K562 (cell line): ENCODE results near the gene FCER2. TPM values are rescaled to one million over a fixed set of nuclear protein-coding genes. Genes with fewer than 3 reads are reported as not detected.

ENCODE experiments used
- CBX1 ChIP-seq: sonication (generic); IDR thresholded peaks from 2 replicates; pipeline ENCODE4 v1.6.1; 2016; ENCODE audit warnings: antibody characterized with exemption, low read depth, mild to moderate bottlenecking
- CEBPG ChIP-seq, 3 experiments: fragments of 200-800 bp in 1 of 3; sonication (Bioruptor generic) in 1 of 3; sonication (generic) in 1 of 3; formaldehyde crosslinking in 1 of 3; IDR thresholded peaks in 2 of 3; conservative IDR thresholded peaks in 1 of 3; 2 replicates each; pipeline versions ENCODE4 v1.6.1 to v1.8.0; 2016 to 2022; ENCODE audit warnings: missing compliant biosample characterization in 2 of 3, missing genetic modification characterization in 2 of 3, mild to moderate bottlenecking in 1 of 3, missing genetic modification reagents in 1 of 3
- HDAC8 ChIP-seq: fragments of 450-650 bp; IDR thresholded peaks from 2 replicates; pipeline ENCODE4 v1.6.1; 2016; ENCODE audit warnings: mild to moderate bottlenecking, missing genetic modification characterization, moderate library complexity, missing compliant biosample characterization
- NR3C1 ChIP-seq: sonication (generic); formaldehyde crosslinking; IDR thresholded peaks from 2 replicates; pipeline ENCODE4 v1.8.1; 2022; ENCODE audit warnings: missing genetic modification reagents
- PHF21A ChIP-seq: fragments of 450-650 bp; IDR thresholded peaks from 2 replicates; pipeline ENCODE4 v1.6.1; 2017; ENCODE audit warnings: low read depth, borderline replicate concordance
- TRIM24 ChIP-seq, 2 experiments: fragments of 450-650 bp; IDR thresholded peaks; 2 replicates each; pipeline ENCODE4 v1.6.1; 2016
- XRCC5 ChIP-seq: fragments of 200-400 bp; formaldehyde crosslinking; IDR thresholded peaks from 2 replicates; pipeline ENCODE4 v1.6.1; 2017; ENCODE audit warnings: low read depth, mild to moderate bottlenecking, low read length
- ZBTB17 ChIP-seq: fragments of 450-650 bp; formaldehyde crosslinking; IDR thresholded peaks from 2 replicates; pipeline ENCODE4 v1.4.0; 2020; ENCODE audit warnings: mild to moderate bottlenecking
- polyA plus RNA-seq, 8 experiments: library from polyadenylated mRNA; depleted of rRNA in 4 of 8; stranded (reverse) in 5 of 8; unstranded in 3 of 8; fragments of >200 nt; fragmentation: Nextera tagmentation in 2 of 8; fragmentation: Illumina TruSeq in 1 of 8; extraction: Ambion mirVana in 2 of 8; extraction: Trizol in 1 of 8; gene quantifications; 2 replicates each; pipeline versions ENCODE4 v1.2.1 to v1.2.3, GENCODE V29; 2011 to 2014; ENCODE audit warnings: inconsistent platforms in 1 of 8, missing spikeins in 1 of 8
- total RNA-seq, 7 experiments: library from RNA; depleted of rRNA in 6 of 7; stranded (reverse); fragments of >200 nt in 6 of 7; fragmentation: Illumina TruSeq in 2 of 7; extraction: Trizol in 2 of 7; gene quantifications; 2 replicates each; pipeline versions ENCODE4 v1.2.1 to v1.2.3, GENCODE V29; 2011 to 2021; ENCODE audit warnings: low replicate concordance in 1 of 7
- TF ChIP-seq, protein P1 (sequence below), 2 experiments: fragments of 450-650 bp in 1 of 2; sonication (generic) in 1 of 2; formaldehyde crosslinking in 1 of 2; IDR thresholded peaks in 1 of 2; conservative IDR thresholded peaks in 1 of 2; 2 replicates each; pipeline versions ENCODE4 v1.6.1 to v1.8.1; 2016 to 2023; ENCODE audit warnings: mild to moderate bottlenecking in 2 of 2, moderate library complexity in 2 of 2, inconsistent platforms in 1 of 2, missing genetic modification reagents in 1 of 2
- TF ChIP-seq, protein P2 (sequence below): IDR thresholded peaks from 2 replicates; pipeline ENCODE4 v1.6.1; 2011; ENCODE audit warnings: borderline replicate concordance, low read depth, mild to moderate bottlenecking, moderate library complexity, low read length; ENCODE audit not compliant: insufficient read depth, poor library complexity, severe bottlenecking
- TF ChIP-seq, protein P3 (sequence below): fragments of 450-650 bp; IDR thresholded peaks from 2 replicates; pipeline ENCODE4 v1.6.1; 2016; ENCODE audit warnings: antibody characterized with exemption
- TF ChIP-seq, protein P4 (sequence below): sonication (generic); formaldehyde crosslinking; IDR thresholded peaks from 2 replicates; pipeline ENCODE4 v1.8.1; 2023; ENCODE audit warnings: mild to moderate bottlenecking, missing genetic modification reagents
- TF ChIP-seq, protein P5 (sequence below): fragments of 250-450 bp; sonication (Bioruptor Pico); IDR thresholded peaks from 2 replicates; pipeline ENCODE4 v1.8.0; 2022; ENCODE audit warnings: inconsistent platforms
- TF ChIP-seq, protein P6 (sequence below): fragments of 200-800 bp; sonication (Bioruptor generic); IDR thresholded peaks from 2 replicates; pipeline ENCODE4 v1.6.1; 2017; ENCODE audit warnings: missing genetic modification characterization, missing compliant biosample characterization

The FCER2 gene
- total and polyA plus RNA-seq, 9 of the 15 experiments (the other 6 are each of a cell fraction or from before 2014, with no cell fraction given) = 0.11 TPM; not detected in 8

DNA sequence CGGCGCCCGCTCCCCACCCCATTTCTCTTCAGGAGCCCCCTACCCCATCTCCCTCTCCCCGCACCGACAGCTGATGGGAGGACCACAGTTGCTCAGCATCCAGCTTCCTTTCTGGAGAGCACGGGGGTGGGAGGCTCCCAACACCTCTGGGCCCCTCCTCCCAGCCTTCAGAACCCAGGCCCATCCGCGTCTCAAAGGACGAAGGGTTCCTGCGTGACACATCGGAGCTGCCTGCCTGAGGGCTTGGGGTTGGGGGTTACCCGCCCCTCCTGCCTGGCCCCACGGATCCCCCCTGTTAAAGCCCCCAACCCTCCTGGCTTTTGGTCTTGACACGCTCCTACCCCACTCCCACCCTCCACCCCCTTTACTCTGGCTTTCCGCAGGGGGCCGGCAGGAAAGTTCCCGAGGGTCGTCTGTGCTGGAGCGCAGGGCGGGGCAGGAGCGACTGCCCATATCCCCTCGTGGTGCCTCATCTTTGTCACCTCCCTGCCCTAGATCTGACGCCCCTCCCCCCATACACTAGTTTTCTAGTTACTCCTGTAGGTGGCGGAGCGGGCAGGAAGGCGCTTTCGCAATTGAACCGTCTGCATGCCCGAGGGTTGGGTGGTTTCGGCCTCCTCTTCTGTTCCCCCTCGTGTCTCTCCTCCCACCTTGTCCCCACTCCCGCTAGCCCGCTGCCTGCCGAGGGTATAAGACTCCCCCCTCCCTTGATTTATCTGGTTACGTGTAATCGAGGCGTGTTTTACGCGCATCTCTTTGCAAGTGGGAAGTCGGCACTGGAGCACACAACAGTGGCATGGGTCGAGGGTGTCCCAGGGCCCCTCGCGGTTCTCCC is 20.4 kb downstream of the FCER2 start (continued):
- peak; percentile 46; the same call in 1 of the 2 replicates for TF ChIP-seq XRCC5
- TF ChIP-seq, protein P1, sequence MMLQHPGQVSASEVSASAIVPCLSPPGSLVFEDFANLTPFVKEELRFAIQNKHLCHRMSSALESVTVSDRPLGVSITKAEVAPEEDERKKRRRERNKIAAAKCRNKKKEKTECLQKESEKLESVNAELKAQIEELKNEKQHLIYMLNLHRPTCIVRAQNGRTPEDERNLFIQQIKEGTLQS (IDR thresholded peaks at IDR 0.05) = peak; percentile 29; the same call in 1 of the 2 replicates
- TF ChIP-seq, protein P1 (CRISPR knock-in tag; conservative IDR thresholded peaks at IDR 0.05) = no peak
- 0 out of 2 replicates have a peak, but pooled peaks have one; percentile 7 for TF ChIP-seq NR3C1 (CRISPR knock-in tag)
- TF ChIP-seq TRIM24 (IDR thresholded peaks at IDR 0.05) = peak; percentile 54 to 67; a peak in 2 of 4 replicates
- TF ChIP-seq, protein P2, sequence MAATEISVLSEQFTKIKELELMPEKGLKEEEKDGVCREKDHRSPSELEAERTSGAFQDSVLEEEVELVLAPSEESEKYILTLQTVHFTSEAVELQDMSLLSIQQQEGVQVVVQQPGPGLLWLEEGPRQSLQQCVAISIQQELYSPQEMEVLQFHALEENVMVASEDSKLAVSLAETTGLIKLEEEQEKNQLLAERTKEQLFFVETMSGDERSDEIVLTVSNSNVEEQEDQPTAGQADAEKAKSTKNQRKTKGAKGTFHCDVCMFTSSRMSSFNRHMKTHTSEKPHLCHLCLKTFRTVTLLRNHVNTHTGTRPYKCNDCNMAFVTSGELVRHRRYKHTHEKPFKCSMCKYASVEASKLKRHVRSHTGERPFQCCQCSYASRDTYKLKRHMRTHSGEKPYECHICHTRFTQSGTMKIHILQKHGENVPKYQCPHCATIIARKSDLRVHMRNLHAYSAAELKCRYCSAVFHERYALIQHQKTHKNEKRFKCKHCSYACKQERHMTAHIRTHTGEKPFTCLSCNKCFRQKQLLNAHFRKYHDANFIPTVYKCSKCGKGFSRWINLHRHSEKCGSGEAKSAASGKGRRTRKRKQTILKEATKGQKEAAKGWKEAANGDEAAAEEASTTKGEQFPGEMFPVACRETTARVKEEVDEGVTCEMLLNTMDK = peak; percentile 92
- peak; percentile 79 for TF ChIP-seq CEBPG (CRISPR knock-in tag; IDR thresholded peaks at IDR 0.05)
- peak in 1 of 2 experiments; percentile 43; a peak in 1 of 4 replicates for TF ChIP-seq CEBPG (tag; conservative IDR thresholded peaks at IDR 0.05 in 1 of 2, IDR thresholded peaks at IDR 0.05 in 1 of 2)
- TF ChIP-seq, protein P3, sequence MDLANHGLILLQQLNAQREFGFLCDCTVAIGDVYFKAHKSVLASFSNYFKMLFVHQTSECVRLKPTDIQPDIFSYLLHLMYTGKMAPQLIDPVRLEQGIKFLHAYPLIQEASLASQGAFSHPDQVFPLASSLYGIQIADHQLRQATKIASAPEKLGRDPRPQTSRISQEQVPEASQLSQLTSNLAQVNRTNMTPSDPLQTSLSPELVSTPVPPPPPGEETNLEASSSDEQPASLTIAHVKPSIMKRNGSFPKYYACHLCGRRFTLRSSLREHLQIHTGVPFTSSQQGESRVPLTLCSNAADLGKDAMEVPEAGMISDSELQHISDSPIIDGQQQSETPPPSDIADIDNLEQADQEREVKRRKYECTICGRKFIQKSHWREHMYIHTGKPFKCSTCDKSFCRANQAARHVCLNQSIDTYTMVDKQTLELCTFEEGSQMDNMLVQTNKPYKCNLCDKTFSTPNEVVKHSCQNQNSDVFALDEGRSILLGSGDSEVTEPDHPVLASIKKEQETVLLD = peak; percentile 49; the same call in 1 of the 2 replicates
- TF ChIP-seq, protein P4, sequence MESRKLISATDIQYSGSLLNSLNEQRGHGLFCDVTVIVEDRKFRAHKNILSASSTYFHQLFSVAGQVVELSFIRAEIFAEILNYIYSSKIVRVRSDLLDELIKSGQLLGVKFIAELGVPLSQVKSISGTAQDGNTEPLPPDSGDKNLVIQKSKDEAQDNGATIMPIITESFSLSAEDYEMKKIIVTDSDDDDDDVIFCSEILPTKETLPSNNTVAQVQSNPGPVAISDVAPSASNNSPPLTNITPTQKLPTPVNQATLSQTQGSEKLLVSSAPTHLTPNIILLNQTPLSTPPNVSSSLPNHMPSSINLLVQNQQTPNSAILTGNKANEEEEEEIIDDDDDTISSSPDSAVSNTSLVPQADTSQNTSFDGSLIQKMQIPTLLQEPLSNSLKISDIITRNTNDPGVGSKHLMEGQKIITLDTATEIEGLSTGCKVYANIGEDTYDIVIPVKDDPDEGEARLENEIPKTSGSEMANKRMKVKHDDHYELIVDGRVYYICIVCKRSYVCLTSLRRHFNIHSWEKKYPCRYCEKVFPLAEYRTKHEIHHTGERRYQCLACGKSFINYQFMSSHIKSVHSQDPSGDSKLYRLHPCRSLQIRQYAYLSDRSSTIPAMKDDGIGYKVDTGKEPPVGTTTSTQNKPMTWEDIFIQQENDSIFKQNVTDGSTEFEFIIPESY = peak; percentile 100
- TF ChIP-seq ZBTB17 (CRISPR knock-in tag) = no peak
- TF ChIP-seq HDAC8 (tag) = no peak
- TF ChIP-seq, protein P5, sequence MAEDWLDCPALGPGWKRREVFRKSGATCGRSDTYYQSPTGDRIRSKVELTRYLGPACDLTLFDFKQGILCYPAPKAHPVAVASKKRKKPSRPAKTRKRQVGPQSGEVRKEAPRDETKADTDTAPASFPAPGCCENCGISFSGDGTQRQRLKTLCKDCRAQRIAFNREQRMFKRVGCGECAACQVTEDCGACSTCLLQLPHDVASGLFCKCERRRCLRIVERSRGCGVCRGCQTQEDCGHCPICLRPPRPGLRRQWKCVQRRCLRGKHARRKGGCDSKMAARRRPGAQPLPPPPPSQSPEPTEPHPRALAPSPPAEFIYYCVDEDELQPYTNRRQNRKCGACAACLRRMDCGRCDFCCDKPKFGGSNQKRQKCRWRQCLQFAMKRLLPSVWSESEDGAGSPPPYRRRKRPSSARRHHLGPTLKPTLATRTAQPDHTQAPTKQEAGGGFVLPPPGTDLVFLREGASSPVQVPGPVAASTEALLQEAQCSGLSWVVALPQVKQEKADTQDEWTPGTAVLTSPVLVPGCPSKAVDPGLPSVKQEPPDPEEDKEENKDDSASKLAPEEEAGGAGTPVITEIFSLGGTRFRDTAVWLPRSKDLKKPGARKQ (CRISPR knock-in tag) = peak; percentile 56; the same call in 1 of the 2 replicates
- TF ChIP-seq PHF21A = no peak
- TF ChIP-seq, protein P6, sequence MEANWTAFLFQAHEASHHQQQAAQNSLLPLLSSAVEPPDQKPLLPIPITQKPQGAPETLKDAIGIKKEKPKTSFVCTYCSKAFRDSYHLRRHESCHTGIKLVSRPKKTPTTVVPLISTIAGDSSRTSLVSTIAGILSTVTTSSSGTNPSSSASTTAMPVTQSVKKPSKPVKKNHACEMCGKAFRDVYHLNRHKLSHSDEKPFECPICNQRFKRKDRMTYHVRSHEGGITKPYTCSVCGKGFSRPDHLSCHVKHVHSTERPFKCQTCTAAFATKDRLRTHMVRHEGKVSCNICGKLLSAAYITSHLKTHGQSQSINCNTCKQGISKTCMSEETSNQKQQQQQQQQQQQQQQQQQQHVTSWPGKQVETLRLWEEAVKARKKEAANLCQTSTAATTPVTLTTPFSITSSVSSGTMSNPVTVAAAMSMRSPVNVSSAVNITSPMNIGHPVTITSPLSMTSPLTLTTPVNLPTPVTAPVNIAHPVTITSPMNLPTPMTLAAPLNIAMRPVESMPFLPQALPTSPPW (CRISPR knock-in tag) = peak; percentile 45; the same call in 1 of the 2 replicates
- peak; percentile 30; the same call in 1 of the 2 replicates for TF ChIP-seq CBX1
